Measurements from ENCODE around the gene CREBBP. TPM values are rescaled to one million over a fixed set of nuclear protein-coding genes. Genes with fewer than 3 reads are reported as not detected.
A peak's percentile ranks its signal among the peaks of the same experiment; 100 is the strongest.

The CREBBP gene
- total RNA-seq, 1 donor from 2014 or later, result 109 TPM

DNA sequence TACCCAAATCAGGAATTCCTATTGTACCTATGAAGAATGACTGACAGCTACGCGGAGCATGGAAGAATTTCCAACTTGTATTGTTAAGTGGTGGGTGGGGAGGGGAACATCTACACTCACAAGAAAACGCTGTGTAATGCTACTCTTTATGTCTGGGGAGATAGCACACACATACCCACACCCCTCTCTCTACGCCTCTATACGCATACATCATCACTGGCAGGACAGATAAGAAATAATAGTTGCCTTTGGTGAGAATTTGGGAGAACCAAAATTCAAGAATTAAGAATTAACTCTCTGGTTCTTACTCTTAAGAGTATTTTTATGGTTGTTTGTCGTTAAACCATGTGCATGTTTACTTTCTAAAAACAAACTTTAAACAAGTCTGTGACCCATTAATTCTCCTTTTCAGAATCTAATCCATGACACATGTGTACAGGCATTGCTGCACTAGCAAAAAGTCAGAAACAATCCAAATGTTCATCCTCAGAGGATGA is 33.9 kb downstream of the CREBBP start:
- no peak overlapping the region for H3K27ac Mint-ChIP-seq (ENCODE audit: unreplicated experiment)
- peaks cover 13% of the 10 kb centered on the region for H3K4me1 Mint-ChIP-seq (ENCODE audit: unreplicated experiment)
- no peak for DNase-seq (ENCODE audit: extremely low spot score, unreplicated experiment)
- H3K4me3 Mint-ChIP-seq (ENCODE audit: unreplicated experiment), result no peak overlapping the region
- H3K27me3 Mint-ChIP-seq (ENCODE audit: unreplicated experiment), result no peaks in the 10 kb centered on the region
- no peaks in the 10 kb centered on the region for H3K9me3 Mint-ChIP-seq (ENCODE audit: unreplicated experiment)
- H3K36me3 Mint-ChIP-seq (ENCODE audit: unreplicated experiment), result peaks cover 10% of the 10 kb centered on the region
- TF ChIP-seq, protein P1, sequence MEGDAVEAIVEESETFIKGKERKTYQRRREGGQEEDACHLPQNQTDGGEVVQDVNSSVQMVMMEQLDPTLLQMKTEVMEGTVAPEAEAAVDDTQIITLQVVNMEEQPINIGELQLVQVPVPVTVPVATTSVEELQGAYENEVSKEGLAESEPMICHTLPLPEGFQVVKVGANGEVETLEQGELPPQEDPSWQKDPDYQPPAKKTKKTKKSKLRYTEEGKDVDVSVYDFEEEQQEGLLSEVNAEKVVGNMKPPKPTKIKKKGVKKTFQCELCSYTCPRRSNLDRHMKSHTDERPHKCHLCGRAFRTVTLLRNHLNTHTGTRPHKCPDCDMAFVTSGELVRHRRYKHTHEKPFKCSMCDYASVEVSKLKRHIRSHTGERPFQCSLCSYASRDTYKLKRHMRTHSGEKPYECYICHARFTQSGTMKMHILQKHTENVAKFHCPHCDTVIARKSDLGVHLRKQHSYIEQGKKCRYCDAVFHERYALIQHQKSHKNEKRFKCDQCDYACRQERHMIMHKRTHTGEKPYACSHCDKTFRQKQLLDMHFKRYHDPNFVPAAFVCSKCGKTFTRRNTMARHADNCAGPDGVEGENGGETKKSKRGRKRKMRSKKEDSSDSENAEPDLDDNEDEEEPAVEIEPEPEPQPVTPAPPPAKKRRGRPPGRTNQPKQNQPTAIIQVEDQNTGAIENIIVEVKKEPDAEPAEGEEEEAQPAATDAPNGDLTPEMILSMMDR (IDR thresholded peaks at IDR 0.05), result no peak

DNA sequence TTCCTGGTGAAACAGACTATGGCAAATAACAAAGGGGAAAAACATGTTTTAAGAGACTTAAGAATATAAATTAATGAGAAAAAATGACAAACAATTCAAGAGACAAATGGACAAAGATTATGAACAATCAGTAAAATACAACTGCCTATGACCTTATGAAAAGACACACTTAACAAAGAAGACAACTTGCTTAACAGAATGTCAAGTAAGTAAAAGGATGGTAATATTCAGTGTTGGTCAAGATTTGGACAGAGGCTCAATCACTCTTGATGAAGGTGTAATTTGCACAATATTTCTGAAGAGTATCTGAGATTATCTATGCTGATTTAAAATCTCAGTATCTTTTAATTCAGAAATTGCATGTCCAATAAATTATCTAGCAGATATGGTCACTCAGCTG is 34.4 kb downstream of the CREBBP start:
- Mint-ChIP-seq H3K27me3 (ENCODE audit: unreplicated experiment) (no peaks in the 10 kb centered on the region), H3K36me3 (ENCODE audit: unreplicated experiment) (peaks cover 11% of the 10 kb centered on the region), H3K27ac (ENCODE audit: unreplicated experiment) (no peak overlapping the region)

DNA sequence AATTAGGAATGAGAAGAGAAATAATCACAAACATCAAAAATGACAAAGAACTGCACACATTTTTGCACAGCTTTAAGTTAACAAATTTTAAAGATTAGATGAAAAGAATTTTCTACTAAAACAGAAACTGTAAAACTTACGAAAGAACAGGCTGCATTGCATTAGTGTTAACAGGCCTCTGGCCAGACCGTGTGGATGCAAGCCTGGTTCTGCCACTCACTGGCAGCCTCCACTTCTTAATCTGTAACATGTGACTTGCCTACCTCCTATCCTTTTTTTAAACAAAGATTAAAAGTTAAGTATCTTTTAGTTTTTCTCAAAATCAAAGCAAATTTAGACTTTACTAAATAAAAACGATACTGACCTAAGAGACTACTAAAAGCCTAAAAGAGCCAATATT is 37.5 kb downstream of the CREBBP start:
- Mint-ChIP-seq H3K36me3 (ENCODE audit: unreplicated experiment) (peaks cover 10% of the 10 kb centered on the region), H3K4me3 (ENCODE audit: unreplicated experiment) (no peak overlapping the region), H3K9me3 (ENCODE audit: unreplicated experiment) (no peaks in the 10 kb centered on the region), H3K27me3 (ENCODE audit: unreplicated experiment) (no peaks in the 10 kb centered on the region), H3K27ac (ENCODE audit: unreplicated experiment) (no peak overlapping the region), H3K4me1 (ENCODE audit: unreplicated experiment) (peaks cover 40% of the 10 kb centered on the region)
- TF ChIP-seq, protein P1 (IDR thresholded peaks at IDR 0.05), result no peak
- DNase-seq (ENCODE audit: extremely low spot score, unreplicated experiment), result no peak

More for the DNA sequence above, 34.4 kb downstream of the CREBBP start:
- DNase-seq (ENCODE audit: extremely low spot score, unreplicated experiment), result no peak
- H3K4me1 Mint-ChIP-seq (ENCODE audit: unreplicated experiment), result peaks cover 14% of the 10 kb centered on the region
- no peak overlapping the region for H3K4me3 Mint-ChIP-seq (ENCODE audit: unreplicated experiment)
- H3K9me3 Mint-ChIP-seq (ENCODE audit: unreplicated experiment), result no peaks in the 10 kb centered on the region
- TF ChIP-seq, protein P1 (IDR thresholded peaks at IDR 0.05), result no peak

DNA sequence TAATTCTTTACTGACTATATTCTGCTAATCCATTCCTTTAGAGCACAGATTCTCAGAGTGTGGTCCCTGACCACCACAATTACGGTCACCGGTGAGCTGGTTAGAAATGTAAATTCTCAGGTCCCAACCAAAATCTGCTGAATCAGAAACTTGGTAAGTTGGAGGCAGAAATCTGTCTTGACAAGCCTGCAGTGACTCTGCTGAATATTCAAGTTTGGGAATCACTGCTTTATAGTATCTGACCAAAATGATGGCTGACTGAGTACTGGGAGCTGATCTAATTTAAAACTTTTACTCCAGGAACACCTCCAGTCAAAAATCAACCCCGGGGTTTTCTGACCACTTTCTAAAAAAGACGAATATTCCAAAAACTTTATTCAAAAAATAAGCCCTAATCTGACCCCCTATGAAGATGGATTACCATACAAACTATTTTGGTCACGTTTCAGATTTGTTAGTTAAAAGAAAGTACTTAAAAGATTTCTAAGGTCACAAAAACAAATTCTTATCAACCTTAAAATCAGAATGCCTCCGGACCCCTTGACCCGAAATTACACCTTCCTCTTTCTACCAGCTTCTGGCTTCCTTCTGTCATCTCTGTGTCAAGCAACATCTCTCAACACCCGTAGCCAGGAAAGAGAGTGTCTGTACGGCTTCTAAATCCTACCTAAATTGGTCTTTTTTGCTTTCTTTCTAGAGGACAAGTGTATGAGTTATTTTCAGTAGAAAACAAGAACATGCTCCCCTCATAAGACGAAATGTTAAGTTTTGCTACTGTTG is 38.6 kb downstream of the CREBBP start:
- Mint-ChIP-seq H3K36me3 (ENCODE audit: unreplicated experiment) (peaks cover 9% of the 10 kb centered on the region), H3K27me3 (ENCODE audit: unreplicated experiment) (no peaks in the 10 kb centered on the region), H3K4me3 (ENCODE audit: unreplicated experiment) (no peak overlapping the region), H3K27ac (ENCODE audit: unreplicated experiment) (peak overlapping the region; percentile 5), H3K9me3 (ENCODE audit: unreplicated experiment) (no peaks in the 10 kb centered on the region), H3K4me1 (ENCODE audit: unreplicated experiment) (peaks cover 45% of the 10 kb centered on the region)
- TF ChIP-seq, protein P1 (IDR thresholded peaks at IDR 0.05), result no peak
- no peak for DNase-seq (ENCODE audit: extremely low spot score, unreplicated experiment)

DNA sequence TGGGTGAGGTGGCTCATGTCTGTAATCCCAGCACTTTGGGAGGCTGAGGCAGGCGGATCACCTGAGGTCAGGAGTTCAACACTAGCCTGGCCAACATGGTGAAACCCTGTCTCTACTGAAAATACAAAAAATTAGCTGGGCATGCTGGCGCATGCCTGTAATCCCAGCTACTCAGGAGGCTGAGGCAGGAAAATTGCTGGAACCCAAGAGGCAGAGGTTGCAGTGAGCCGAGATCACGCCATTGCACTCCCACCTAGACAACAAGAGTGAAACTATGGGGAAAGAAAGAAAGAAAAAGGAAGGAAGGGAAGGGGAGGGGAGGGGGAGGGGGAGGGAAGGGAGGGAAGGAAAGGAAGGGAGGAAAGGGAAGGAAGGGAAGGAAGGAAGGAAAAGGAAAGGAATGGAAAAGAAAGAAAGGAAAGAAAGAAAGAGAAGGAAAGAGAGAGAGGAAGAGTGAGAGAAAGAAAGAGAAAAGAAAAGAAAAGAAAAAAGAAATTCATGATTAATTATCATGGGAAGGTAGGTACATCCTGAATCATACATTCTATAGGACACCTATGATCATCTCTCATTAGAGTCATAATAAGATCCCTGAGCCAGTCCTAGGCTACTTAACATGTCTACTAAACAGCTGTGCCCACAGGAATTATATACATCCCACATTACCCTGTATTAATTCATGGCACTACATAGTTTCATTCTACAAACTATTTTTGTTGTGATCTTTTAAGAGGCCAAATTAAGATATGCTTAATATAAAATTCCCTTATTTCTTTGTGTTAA is 40.9 kb downstream of the CREBBP start:
- H3K4me3 Mint-ChIP-seq (ENCODE audit: unreplicated experiment), result no peak overlapping the region
- DNase-seq (ENCODE audit: extremely low spot score, unreplicated experiment), result no peak
- peaks cover 4% of the 10 kb centered on the region for H3K36me3 Mint-ChIP-seq (ENCODE audit: unreplicated experiment)
- peaks cover 49% of the 10 kb centered on the region for H3K4me1 Mint-ChIP-seq (ENCODE audit: unreplicated experiment)
- TF ChIP-seq, protein P1 (IDR thresholded peaks at IDR 0.05), result no peak
- H3K9me3 Mint-ChIP-seq (ENCODE audit: unreplicated experiment), result no peaks in the 10 kb centered on the region
- H3K27ac Mint-ChIP-seq (ENCODE audit: unreplicated experiment), result no peak overlapping the region
- H3K27me3 Mint-ChIP-seq (ENCODE audit: unreplicated experiment), result no peaks in the 10 kb centered on the region

All from osteocyte (in vitro differentiated cells).